DOHH2 (cell line): Measurements from ENCODE around the gene ATP12A.

Experiments used
- EZH2phosphoT487 ChIP-seq: fragments of 200-600 bp; sonication (generic); IDR thresholded peaks from 2 replicates; pipeline ENCODE4 v1.6.1; 2017; ENCODE audit warnings: borderline replicate concordance, mild to moderate bottlenecking, antibody characterized with exemption, low read length, moderate library complexity, mixed read lengths
- TF ChIP-seq, protein P1 (sequence below): fragments of 200-600 bp; sonication (generic); IDR thresholded peaks from one replicate; pipeline ENCODE4 v1.5.1; 2014; ENCODE audit warnings: antibody characterized with exemption, mild to moderate bottlenecking, low read depth, low read length; ENCODE audit not compliant: poor library complexity, severe bottlenecking

DNA sequence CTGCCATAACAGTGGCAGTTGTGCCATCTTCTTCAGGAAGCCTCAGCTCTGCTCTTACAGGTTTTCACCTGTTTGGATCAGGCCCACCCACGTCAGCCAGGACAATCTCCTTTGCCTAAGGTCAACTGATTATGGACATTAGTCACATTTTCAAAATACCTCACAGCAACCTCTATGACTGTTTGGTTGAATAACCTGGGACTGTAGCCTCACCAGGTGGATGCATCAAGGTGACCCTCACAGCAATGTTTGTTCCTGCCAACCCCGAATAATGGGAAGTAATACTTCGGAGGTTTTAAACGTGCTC lies 17.2 kb upstream of the ATP12A start:
- TF ChIP-seq, protein P1, sequence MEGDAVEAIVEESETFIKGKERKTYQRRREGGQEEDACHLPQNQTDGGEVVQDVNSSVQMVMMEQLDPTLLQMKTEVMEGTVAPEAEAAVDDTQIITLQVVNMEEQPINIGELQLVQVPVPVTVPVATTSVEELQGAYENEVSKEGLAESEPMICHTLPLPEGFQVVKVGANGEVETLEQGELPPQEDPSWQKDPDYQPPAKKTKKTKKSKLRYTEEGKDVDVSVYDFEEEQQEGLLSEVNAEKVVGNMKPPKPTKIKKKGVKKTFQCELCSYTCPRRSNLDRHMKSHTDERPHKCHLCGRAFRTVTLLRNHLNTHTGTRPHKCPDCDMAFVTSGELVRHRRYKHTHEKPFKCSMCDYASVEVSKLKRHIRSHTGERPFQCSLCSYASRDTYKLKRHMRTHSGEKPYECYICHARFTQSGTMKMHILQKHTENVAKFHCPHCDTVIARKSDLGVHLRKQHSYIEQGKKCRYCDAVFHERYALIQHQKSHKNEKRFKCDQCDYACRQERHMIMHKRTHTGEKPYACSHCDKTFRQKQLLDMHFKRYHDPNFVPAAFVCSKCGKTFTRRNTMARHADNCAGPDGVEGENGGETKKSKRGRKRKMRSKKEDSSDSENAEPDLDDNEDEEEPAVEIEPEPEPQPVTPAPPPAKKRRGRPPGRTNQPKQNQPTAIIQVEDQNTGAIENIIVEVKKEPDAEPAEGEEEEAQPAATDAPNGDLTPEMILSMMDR = no peak
- no peak for TF ChIP-seq EZH2phosphoT487
